HG03571 (cell line): ENCODE data around the gene BCAR1.
"Not testable (repeated sequence)": the region's sequence is repeated elsewhere in the genome, so short reads cannot be mapped to it uniquely, and the experiment has no call there.

Experiments used
- ATAC-seq: cut with Tn5 transposase; IDR thresholded peaks from one replicate; pipeline ENCODE4 v1.9.1; 2021; ENCODE audit not compliant: unreplicated experiment

The BCAR1 gene, protein sequence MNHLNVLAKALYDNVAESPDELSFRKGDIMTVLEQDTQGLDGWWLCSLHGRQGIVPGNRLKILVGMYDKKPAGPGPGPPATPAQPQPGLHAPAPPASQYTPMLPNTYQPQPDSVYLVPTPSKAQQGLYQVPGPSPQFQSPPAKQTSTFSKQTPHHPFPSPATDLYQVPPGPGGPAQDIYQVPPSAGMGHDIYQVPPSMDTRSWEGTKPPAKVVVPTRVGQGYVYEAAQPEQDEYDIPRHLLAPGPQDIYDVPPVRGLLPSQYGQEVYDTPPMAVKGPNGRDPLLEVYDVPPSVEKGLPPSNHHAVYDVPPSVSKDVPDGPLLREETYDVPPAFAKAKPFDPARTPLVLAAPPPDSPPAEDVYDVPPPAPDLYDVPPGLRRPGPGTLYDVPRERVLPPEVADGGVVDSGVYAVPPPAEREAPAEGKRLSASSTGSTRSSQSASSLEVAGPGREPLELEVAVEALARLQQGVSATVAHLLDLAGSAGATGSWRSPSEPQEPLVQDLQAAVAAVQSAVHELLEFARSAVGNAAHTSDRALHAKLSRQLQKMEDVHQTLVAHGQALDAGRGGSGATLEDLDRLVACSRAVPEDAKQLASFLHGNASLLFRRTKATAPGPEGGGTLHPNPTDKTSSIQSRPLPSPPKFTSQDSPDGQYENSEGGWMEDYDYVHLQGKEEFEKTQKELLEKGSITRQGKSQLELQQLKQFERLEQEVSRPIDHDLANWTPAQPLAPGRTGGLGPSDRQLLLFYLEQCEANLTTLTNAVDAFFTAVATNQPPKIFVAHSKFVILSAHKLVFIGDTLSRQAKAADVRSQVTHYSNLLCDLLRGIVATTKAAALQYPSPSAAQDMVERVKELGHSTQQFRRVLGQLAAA

DNA sequence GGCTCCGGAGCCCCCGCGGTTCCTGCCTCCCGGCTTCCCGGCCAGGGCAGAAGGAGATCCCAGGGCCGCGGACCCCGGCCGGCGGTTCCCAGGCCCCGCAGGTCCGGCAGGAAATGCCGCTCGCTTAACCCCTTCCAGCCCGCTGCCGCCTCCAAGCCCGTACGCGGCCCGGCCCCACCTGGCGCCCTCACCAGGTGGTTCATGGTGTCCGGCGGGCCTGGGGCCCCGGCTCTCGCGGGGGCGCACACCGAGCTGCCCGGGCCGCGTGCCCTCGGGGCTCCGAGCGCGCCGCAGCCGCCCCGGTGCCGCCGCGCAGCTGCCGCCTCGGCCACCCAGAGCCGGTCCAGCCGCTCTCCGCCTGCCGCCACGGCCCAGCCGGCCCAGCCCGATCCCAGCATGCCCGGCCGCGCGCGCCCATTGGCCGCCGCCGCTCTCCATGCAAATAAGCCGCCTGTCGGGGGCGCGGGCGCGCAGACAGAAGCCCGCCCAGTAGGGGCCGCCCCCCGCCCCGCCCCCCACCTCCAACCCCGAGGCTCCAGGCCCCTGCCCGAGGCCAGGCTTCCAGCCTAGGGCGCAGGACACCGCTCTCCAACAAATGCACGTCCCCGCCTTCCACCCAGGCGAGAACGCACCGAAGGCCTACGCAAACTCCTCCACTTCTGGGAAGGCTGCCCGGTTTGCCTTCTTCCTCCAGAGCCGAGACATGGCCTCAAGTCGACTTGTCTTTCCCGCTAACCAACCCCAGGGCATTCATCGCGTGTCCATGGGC lies at the start of gene BCAR1:
Gene BCAR1, minus strand, starts transcription at position 345 of the 769 bp plus-strand sequence. Its CDS starts 142 bp downstream, at position 203.
- ATAC-seq = peak; percentile 67

DNA sequence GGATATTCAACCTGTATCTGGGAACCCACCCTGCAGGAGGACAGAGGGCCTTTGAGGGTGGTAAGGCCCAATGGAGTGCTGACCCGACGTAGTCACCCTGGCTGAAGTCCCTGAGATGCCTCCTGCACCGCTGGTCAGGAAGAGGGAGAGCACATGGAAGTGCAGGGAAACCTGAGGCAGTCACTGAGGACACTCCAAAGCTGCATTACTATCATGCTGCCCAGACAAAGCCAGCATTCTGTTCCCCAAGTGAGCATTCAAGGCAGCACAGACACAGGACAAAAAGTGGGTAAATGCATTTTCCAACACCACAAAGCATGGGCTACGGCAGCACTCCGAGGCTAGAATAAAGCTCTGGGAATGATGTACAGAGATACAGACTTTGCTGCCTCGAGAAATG lies 46.8 kb upstream of the BCAR1 start:
- ATAC-seq = no peak

DNA sequence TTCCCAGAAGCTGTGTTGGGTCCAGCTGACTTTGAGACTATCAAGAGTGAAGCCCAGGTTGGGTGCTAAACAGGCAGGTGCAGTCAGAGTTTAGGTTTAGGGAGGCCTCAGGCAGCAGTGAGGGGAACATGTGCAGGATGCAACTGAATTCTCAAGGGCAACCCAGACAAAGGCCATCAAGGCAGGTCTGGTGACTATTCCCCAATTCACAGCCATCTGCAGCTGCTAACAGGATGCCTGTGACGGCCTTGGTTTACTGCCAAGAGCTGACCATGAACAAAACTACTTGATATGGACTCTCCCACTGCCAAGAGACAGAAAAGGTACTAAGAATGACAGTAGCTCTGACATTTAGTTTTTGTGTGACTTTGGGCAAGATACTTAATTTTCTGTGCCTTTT lies 45.2 kb upstream of the BCAR1 start:
- ATAC-seq = no peak

DNA sequence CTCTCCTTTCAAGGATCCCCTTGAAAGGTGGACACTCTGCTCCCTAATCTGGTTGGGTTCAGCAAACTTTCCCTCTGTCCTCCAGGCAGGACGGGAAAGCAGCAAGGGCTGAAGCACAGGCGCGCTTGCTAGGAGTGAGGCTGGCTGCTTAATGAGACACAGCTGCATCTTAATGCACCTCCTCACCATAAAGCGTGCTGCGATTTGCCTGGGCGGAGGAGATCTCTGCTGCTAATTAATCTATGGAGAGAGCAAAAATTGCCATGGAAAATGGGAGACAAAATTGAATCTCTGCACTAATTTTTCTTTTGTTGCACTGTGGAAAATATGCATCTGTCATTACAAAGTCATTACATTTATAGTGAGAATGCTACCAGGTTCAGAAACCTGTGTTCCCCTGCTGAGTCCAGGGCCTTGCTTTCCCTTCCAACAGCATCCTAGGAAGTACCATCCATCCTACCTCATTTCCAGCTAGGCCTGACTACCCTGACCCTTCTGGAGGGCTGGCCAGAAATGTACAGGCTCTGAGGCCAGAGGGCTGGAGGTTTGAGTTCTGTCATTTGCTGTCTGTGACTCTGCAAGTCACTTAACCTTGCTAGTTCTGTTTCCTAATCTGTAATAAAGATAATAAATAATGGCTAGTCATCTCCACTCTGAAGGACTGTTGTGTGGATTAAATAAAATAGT lies 43.5 kb upstream of the BCAR1 start:
- no peak for ATAC-seq

DNA sequence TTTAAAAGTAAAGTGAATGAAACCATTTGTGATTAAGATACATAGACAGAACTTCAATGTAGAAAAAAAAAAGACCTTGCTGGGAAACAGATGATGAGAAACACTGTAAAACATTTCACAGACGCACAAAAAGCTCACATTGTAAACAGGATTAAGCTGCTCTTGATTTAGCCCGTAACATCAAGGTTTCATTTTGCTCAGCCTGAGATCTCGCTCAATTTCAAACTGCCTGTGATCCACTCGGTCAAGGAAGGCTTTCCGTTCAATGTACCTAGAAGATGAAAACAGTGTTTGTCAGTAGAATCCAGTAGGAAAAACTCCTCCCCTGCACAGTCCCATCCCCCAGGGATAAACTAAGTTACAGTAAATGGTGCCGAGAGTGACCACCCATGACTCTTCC lies 42.3 kb upstream of the BCAR1 start:
- no peak for ATAC-seq

DNA sequence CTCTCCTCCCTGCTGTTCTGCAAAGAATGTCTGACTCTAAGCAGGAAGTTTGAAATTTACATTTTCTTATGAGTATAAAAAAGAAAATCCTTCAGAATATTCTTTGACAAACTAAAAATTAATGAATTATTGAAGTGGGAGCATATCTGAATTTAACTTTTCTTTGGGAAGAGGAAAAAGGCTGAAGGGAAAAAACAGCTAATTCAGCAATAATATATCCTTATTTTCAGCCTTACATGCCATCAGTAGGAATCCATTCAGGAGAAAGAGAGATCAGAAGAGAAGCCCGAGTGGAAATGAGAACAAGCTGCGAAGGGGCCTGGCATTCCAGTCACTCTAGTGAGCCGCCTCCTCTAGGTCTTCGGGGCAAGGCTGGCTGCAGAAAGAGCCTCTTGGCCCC lies 41.7 kb upstream of the BCAR1 start:
- ATAC-seq = no peak

DNA sequence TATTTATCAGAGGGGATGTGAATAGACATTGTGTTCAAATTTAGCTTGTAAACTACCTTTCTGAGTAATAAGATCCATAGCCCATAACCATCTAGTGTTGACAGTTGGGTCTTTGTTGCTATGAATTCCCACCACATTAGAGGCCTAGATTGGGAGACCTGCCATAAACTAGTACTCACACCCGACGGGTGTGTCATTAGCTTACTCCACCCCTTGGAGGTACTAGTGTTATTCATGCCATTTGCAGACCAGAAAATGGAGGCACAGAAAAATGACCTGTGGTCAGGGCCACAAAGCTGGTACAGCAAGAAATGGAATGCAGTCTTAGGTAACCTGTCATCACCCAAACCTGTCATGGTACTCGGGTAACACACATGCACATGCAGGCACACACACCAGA lies 41.3 kb upstream of the BCAR1 start:
- ATAC-seq = no peak

DNA sequence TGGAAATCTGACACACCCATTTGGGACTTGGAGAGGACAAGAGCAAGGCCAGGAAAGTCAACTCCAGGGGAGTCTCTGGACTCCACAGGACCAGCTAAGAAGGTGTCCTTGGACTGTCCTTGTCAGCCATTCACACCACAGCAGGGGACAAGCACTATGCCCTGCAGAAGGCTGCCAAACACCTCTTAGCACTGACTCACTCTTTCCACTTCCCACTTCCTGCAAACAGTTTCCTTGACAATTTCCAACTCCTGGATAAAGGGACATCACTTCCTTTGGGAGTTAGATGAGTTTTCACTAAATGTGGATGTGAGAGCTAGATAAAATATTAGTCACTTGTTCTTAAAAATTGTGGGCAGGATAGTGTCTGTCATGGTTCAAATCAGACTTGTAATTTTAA lies 37.8 kb upstream of the BCAR1 start:
- no peak for ATAC-seq

DNA sequence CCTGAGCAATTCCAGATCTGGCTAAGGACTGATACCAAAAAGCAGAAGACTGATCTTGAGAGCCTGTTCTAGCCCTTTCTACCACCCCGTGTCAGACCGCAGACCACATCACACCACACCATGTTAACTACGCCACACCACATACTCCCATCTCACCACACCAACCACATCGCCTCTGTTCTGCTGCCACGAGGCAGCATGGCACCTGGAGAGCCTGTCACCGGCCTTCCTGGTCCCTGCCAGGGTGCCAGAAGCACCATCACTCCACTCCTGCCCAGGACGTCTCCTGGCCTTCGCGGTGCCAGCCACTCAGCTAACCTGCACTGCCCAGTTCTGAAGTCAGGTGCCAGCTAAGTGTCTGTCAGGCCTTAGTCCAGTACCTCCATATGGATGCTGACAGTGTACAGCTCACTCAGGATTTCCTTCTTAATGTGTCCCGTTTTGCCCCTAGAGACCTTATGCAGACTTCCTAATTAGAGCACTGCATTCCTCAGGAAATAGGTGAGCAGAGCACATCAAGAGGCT lies 37.2 kb upstream of the BCAR1 start:
- no peak for ATAC-seq

DNA sequence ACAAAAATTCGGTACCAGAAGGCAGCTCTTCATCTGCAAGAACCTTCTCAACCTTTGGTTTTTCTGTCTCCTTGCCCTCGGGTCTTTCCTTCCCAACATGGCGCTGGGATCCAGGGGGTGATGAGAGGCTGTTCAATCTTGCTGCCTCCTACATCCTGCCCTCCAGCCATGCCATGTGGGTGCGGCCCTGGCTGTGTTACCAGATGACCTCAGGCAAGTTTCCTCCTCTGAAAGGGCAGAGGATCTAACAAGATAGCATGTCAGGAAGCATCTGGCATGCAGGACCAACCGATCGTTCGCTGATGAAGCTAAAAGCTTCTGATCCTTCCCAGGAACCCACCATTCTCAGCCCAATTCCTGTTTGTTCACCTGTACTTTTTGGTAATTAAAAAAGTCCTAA lies 36.8 kb upstream of the BCAR1 start:
- ATAC-seq = no peak

DNA sequence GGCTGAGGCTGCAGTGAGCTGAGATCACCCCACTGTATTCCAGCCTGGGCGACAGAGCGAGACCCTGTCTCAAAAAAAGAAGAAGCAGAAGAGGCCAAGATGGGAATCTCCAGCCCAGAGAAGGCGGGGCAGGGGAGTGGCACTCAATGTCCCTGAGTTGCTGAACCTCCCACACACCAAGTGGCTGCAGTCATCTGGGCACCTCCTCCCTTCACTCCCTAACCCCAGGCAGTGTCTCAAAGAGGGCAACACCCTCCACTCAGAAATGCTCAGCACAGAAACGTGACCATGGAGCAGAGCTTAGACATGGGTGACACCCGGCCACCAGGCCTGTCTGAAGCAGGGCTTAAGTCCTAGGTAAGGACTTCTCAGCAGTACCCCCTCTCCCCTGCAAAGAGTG lies 36.3 kb upstream of the BCAR1 start:
- ATAC-seq = no peak

DNA sequence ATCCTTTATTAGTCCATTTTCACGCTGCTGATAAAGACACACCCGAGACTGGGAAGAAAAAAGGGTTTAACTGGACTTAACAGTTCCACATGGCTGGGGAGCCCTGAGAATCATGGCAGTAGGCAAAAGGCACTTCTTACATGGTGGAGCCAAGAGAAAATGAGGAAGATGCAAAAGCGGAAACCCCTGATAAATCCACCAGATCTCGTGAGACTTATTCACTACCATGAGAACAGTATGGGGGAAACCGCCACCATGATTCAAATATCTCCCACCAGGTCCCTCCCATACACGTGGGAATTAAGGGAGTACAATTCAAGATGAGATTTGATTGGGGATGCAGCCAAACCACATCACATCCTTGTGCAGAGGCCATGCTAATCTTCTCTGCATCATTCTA lies 35.0 kb upstream of the BCAR1 start:
- no peak for ATAC-seq

DNA sequence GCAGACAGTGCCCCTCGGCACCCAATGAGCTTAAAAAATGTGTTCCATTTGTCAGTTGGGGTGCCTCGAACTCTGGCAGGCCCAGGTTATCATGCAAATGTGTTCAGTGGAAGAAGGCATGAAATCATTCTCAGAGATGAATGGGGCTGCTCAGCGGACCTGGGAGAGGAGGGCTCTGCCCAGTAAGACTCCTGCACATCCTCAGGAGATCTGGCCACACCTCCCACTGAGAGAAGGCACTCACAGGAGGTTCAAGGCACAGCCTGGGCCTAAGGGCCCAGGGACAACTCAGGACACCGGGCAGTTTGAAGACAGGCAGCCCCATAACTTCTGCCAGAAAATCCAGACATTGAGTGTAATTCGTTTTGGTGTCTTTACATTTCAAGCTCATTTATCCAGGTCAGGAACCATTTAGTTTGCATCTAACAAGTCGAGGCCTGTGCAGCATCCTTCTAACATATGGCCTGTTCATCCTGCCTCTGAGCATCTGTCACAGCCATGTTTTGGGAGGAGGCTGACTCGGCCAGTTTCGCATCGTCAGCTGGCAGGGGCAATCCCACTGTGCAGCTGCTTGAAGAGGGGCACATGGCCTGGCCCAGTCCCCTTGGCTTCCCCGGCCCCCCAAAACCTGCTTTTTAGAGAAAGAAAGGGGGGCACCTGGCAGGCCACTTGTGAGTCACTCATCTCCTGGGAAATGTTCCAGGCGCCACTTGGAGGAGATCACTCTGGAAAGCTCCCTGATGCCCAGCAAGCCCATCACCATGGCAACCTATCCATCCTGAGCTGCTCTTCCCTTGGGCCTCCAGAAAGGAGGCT lies 31.2 kb upstream of the BCAR1 start:
- no peak for ATAC-seq

DNA sequence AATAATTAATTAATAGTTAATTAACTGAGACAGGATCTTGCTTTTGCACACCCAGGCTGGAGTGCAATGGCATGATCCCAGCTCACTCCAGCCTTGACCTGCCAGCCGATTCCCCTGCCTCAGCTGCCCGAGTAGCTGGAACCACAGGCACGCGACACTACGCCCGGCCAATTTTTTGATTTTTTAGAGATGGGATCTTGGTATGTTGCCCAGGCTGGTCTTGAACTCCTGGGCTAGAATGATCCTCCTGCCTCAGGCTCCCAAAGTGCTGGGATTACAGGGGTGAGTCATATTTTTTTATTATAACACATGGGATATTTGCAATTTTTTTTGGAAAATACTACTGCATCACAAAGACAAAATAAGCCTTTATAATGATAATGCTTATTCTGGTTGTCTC lies 30.4 kb upstream of the BCAR1 start:
- no peak for ATAC-seq

DNA sequence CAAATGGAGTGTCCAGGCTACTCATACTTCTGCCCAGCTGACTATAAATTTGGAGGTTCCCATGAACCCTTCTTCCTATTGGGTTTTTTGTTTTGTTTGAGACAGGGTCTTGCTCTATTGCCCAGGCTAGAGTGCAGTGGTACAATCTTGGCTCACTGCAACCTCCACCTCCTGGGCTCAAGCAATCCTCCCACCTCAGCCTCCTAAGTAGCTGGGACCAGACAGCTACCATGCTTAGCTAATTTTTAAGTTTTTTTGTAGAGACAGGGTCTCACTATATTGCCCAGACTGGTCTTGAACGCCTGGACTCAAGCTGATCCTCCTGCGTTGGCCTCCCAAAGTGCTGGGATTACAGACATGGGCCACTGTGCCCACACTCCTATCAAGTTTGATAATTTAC lies 29.6 kb upstream of the BCAR1 start:
- ATAC-seq = not testable (repeated sequence)

DNA sequence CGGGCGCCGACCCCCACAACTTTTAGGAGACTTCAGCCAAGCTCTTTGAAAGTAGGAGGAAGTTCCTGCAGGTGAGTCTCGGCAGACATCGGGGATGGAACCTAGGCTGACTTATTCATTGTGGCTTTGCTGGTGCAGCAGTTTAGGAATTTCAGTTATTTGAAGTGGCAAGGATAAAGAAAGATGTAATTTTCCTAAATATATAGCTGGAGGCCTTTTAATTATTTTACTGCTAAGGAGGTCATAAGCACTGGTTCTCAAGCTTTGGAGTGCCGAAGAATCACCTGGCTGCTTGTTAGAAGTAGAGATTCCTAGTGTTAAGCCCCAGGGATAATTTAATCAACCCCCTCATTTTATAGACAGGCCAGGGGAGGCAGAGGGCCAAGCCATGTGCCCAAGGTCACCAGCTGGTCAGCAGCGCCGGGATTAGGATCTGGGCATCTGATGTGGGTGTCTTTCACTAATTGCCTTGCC lies 28.9 kb upstream of the BCAR1 start:
- ATAC-seq = no peak

DNA sequence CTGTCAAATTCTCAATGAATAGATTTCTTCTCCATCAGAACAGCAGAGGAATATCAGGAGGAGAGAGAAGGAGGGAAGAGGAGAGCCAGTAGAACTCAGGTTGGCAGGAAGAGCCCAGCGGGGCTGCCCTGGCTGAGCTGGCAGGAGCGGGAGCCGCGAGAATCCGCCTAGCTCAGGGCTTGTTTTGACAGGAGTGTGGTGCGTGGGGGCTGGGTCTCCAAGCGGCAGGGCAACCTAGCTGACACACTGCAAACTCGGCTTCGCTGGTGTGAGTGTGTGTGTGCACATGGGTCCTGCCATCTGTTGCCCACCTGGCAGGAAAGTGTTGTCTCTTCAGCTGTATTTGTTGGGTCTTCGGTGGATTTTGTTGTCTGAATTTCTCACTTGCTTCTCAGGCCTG lies 27.9 kb upstream of the BCAR1 start:
- ATAC-seq = no peak

DNA sequence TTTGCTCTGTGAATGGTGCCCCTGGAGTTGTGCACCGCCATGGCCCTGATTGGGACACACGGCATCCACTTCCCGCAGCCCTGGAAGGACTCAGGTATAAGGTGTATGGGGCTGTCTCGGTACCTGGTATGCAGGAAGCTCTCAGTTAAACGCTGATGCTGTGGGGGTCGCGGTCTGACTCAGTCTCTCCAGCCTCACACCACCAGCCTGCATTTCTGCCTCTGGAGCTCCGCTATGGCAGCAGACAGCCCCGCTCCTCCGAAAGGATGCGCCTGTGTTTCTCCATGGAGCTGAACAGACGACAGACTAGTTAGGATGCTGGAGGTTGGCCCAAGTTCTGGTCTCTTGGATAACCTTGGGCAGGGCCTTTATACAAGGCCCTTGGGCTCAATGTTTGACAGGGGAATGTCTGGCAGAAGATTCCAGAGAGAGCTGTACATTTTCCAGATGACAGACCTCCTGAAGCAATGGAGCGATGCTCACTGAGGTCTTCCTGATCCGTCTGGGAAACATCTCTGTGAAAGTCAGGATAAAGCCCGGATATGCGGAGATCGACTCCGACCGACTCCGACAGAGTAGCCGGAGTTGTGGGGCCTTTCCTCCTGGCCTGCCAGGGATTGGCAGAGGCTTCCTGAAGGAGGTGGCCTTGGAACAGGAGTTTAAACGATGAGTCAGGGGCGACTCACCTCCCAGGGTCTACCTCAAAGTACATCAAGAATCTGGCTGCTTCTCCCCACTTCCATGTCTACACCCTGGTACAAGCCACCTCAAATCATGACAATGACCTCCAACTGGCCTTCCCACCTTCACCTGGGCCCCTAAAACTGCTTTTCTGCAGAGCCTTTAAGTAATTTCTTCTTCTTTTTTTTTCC lies 21.9 kb upstream of the BCAR1 start:
- ATAC-seq = no peak

DNA sequence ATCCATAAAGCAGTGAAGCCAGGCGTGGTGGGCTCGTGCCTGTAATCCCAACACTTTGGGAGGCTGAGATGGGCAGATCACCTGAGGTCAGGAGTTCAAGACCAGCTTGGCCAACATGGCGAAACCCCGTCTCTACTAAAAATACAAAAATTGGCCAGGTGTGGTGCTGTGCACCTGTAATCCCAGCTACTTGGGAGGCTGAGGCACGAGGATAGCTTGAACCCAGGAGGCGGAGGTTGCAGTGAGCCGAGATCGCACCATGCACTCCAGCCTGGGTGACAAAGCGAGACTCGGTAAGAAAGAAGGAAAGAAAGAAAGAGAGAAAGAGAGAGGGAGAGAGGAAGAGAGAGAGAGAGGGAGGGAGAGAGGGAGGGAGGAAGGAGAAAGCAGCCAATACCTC lies 21.2 kb upstream of the BCAR1 start:
- ATAC-seq = not testable (repeated sequence)
